HCT116 (cell line): Measurements from ENCODE around the gene TPM4. TPM values are rescaled to one million over a fixed set of nuclear protein-coding genes. Genes with fewer than 3 reads are reported as not detected.

Experiments used
- ATAC-seq: fragments of 200-7000 bp; cut with Tn5 transposase; 2 replicates; pipeline ENCODE4 v1.9.1; 2020; ENCODE audit warnings: mild to moderate bottlenecking, moderate library complexity
- BruUV-seq: library from RNA; stranded (reverse); fragments of 400-500 nt; replicated peaks from 2 replicates; lab custom pipeline; 2021; lab: Mats Ljungman, UMichigan
- CTCF ChIA-PET: fragments of 300-600 bp; sonication (Branson Sonifier 250); formaldehyde crosslinking; loops from one replicate; lab custom pipeline; 2021; ENCODE audit warnings: antibody characterized with exemption; lab: Charles Lee
- POLR2A ChIA-PET: fragments of 300-600, 350-600 bp; sonication (Branson Sonifier 250); formaldehyde crosslinking; loops from one replicate; lab custom pipeline; 2021; ENCODE audit warnings: antibody characterized with exemption; lab: Charles Lee
- RAD21 ChIA-PET, 2 experiments: fragments of 300-600 bp; sonication (Branson Sonifier 250); formaldehyde crosslinking; loops; one replicate each; lab custom pipeline; 2023; ENCODE audit warnings: low total read pairs in 2 of 2; ENCODE audit not compliant: uncharacterized antibody in 2 of 2, unreplicated experiment in 2 of 2, low non-redundant PET in 1 of 2; lab: Charles Lee
- DNase-seq: peaks from one replicate; pipeline ENCODE4 v3.0.0-alpha.2; 2010; ENCODE audit warnings: low read depth, low spot score
- H2AFZ ChIP-seq: fragments of 200-600 bp; shearing (Covaris generic), sonication (generic); 2 replicates; pipeline ENCODE4 v1.6.1; 2017; ENCODE audit warnings: low read depth, mixed run types, mixed read lengths, antibody characterized with exemption, low read length; ENCODE audit not compliant: poor library complexity, severe bottlenecking
- H3K27ac ChIP-seq: 2 replicates; pipeline ENCODE4 v1.5.1; 2012; ENCODE audit warnings: low read depth, low read length
- H3K27me3 ChIP-seq: fragments of 200-600 bp; sonication (generic); 2 replicates; pipeline ENCODE4 v1.6.1; 2016; ENCODE audit warnings: mixed run types, low read length, mixed read lengths; ENCODE audit not compliant: insufficient read depth
- H3K36me3 ChIP-seq, 2 experiments: fragments of 200-500 bp in 1 of 2; fragments of 200-600 bp in 1 of 2; sonication (Bioruptor generic) in 1 of 2; sonication (generic) in 1 of 2; 2 replicates each; pipeline versions ENCODE4 v1.5.1 to v1.6.1; 2014 to 2016; ENCODE audit warnings: low read length in 2 of 2, inconsistent platforms in 1 of 2, mixed read lengths in 1 of 2, mixed run types in 1 of 2; ENCODE audit not compliant: insufficient read depth in 2 of 2, control insufficient read depth in 1 of 2
- H3K4me1 ChIP-seq, 2 experiments: fragments of 200-600 bp in 1 of 2; sonication (generic) in 1 of 2; 2 replicates each; pipeline versions ENCODE4 v1.5.1 to v1.6.1; 2012 to 2017; ENCODE audit warnings: low read length in 2 of 2, inconsistent platforms in 1 of 2, mild to moderate bottlenecking in 1 of 2, mixed read lengths in 1 of 2, mixed run types in 1 of 2, moderate library complexity in 1 of 2; ENCODE audit not compliant: insufficient read depth in 2 of 2, control insufficient read depth in 1 of 2
- H3K4me2 ChIP-seq: fragments of 200-600 bp; sonication (generic); 2 replicates; pipeline ENCODE4 v1.6.1; 2017; ENCODE audit warnings: mixed run types, low read length, mixed read lengths
- H3K4me3 ChIP-seq, 2 experiments: fragments of 200-600 bp in 1 of 2; sonication (generic) in 1 of 2; replicated peaks in 1 of 2; 2 replicates each; pipeline ENCODE4 v1.5.1; 2011 to 2016; ENCODE audit warnings: low read length in 2 of 2, control low read depth in 1 of 2, low read depth in 1 of 2, mild to moderate bottlenecking in 1 of 2, mixed read lengths in 1 of 2, mixed run types in 1 of 2
- H3K79me2 ChIP-seq: fragments of 200-600 bp; sonication (generic); 2 replicates; pipeline ENCODE4 v1.6.1; 2017; ENCODE audit warnings: mild to moderate bottlenecking, mixed run types, low read length, moderate library complexity, mixed read lengths; ENCODE audit not compliant: insufficient read depth
- H3K9ac ChIP-seq: fragments of 200-600 bp; sonication (generic); 2 replicates; pipeline ENCODE4 v1.6.1; 2016; ENCODE audit warnings: low read length, mixed read lengths
- H3K9me2 ChIP-seq: fragments of 200-600 bp; sonication (generic), shearing (Covaris generic); 2 replicates; pipeline ENCODE4 v1.6.1; 2017; ENCODE audit warnings: mixed run types, mild to moderate bottlenecking, moderate library complexity; ENCODE audit not compliant: insufficient read depth
- H3K9me3 ChIP-seq, 2 experiments: fragments of 200-500 bp in 1 of 2; fragments of 200-600 bp in 1 of 2; sonication (Bioruptor generic) in 1 of 2; sonication (generic) in 1 of 2; 2 replicates each; pipeline ENCODE4 v1.6.1; 2014 to 2017; ENCODE audit warnings: low read length in 2 of 2, mixed read lengths in 2 of 2, inconsistent platforms in 1 of 2, low read depth in 1 of 2, mild to moderate bottlenecking in 1 of 2, mixed run types in 1 of 2, moderate library complexity in 1 of 2; ENCODE audit not compliant: control insufficient read depth in 1 of 2, insufficient read depth in 1 of 2
- H4K20me1 ChIP-seq: fragments of 200-600 bp; sonication (generic), shearing (Covaris generic); 2 replicates; pipeline ENCODE4 v1.6.1; 2017; ENCODE audit warnings: mixed run types, mild to moderate bottlenecking, moderate library complexity; ENCODE audit not compliant: insufficient read depth
- ATF3 ChIP-seq: IDR thresholded peaks from 2 replicates; pipeline ENCODE4 v1.6.1; 2012
- CTCF ChIP-seq, 3 experiments: fragments of 200-600 bp in 1 of 3; sonication (generic) in 1 of 3; IDR thresholded peaks in 2 of 3; conservative IDR thresholded peaks in 1 of 3; 2 replicates each; pipeline ENCODE4 v1.5.1; 2012 to 2017; ENCODE audit warnings: low read depth in 2 of 3, low read length in 2 of 3, antibody characterized with exemption in 1 of 3, borderline replicate concordance in 1 of 3, control low read depth in 1 of 3, mild to moderate bottlenecking in 1 of 3, mixed read lengths in 1 of 3, mixed run types in 1 of 3, moderate library complexity in 1 of 3; ENCODE audit not compliant: insufficient read depth in 1 of 3
- ELF1 ChIP-seq: IDR thresholded peaks from 2 replicates; pipeline ENCODE4 v1.6.1; 2012; ENCODE audit warnings: low read depth, borderline replicate concordance
- EZH2 ChIP-seq: fragments of 200-600 bp; sonication (generic); IDR thresholded peaks from 2 replicates; pipeline ENCODE4 v1.6.1; 2017; ENCODE audit warnings: antibody characterized with exemption, mixed run types
- EZH2phosphoT487 ChIP-seq: fragments of 200-600 bp; IDR thresholded peaks from 2 replicates; pipeline ENCODE4 v1.6.1; 2018; ENCODE audit warnings: antibody characterized with exemption, borderline replicate concordance
- FOSL1 ChIP-seq: IDR thresholded peaks from 2 replicates; pipeline ENCODE4 v1.6.1; 2012; ENCODE audit warnings: low read depth
- JUND ChIP-seq: IDR thresholded peaks from 2 replicates; pipeline ENCODE4 v1.6.1; 2012
- MAX ChIP-seq: IDR thresholded peaks from 2 replicates; pipeline ENCODE4 v1.6.1; 2012
- POLR2AphosphoS5 ChIP-seq: IDR thresholded peaks from 2 replicates; pipeline ENCODE4 v1.6.1; 2011; ENCODE audit warnings: mild to moderate bottlenecking, low read depth, low read length, moderate library complexity
- RAD21 ChIP-seq: IDR thresholded peaks from 2 replicates; pipeline ENCODE4 v1.6.1; 2012; ENCODE audit warnings: low read depth, mild to moderate bottlenecking
- REST ChIP-seq: IDR thresholded peaks from 2 replicates; pipeline ENCODE4 v1.6.1; 2012; ENCODE audit warnings: low read depth
- SIN3A ChIP-seq: IDR thresholded peaks from 2 replicates; pipeline ENCODE4 v1.6.1; 2012; ENCODE audit warnings: low read depth
- SP1 ChIP-seq: IDR thresholded peaks from 2 replicates; pipeline ENCODE4 v1.6.1; 2012; ENCODE audit warnings: low read depth
- SRF ChIP-seq: IDR thresholded peaks from 2 replicates; pipeline ENCODE4 v1.6.1; 2012; ENCODE audit warnings: low read depth
- TCF7L2 ChIP-seq: IDR thresholded peaks from 2 replicates; pipeline ENCODE4 v1.7.0; 2011; ENCODE audit warnings: borderline replicate concordance, inconsistent platforms; ENCODE audit not compliant: insufficient read depth, insufficient read length; ENCODE audit errors: extremely low read depth
- YY1 ChIP-seq: IDR thresholded peaks from 2 replicates; pipeline ENCODE4 v1.6.1; 2011; ENCODE audit warnings: low read length, low read depth, moderate library complexity, mild to moderate bottlenecking; ENCODE audit not compliant: insufficient replicate concordance; ENCODE audit errors: extremely low read depth
- ZNF274 ChIP-seq: fragments of 200-500 bp; sonication (Bioruptor generic); IDR thresholded peaks from 2 replicates; pipeline ENCODE4 v1.6.1; 2014; ENCODE audit warnings: mild to moderate bottlenecking, low read depth, low read length, inconsistent platforms
- intact Hi-C: fragments of 100-400 bp; cut with micrococcal nuclease; formaldehyde crosslinking; loops from 2 replicates; pipeline ENCODE4 v1.10.0; 2022
- total RNA-seq: library from RNA; stranded (reverse); gene quantifications from one replicate; pipeline ENCODE4 v1.2.1, GENCODE V29; 2021; ENCODE audit not compliant: unreplicated experiment

The TPM4 gene
- total RNA-seq, 1 experiment from 2014 or later, result 275 TPM

- BruUV-seq, result no TSS peak
- H3K27ac ChIP-seq, result peak within 1 kb of the TSS; percentile 88
- POLR2A ChIA-PET, result no interaction called here
- peak within 1 kb of the TSS; percentile 74 to 97 for H3K4me3 ChIP-seq
- intact Hi-C loops, result loop anchor here (1.0 to 2.0 kb wide), 3 partner anchors 49 to 71 kb away; no protein-coding TSS in a partner anchor
- peak within 1 kb of the TSS; percentile 99 for H3K9ac ChIP-seq
- peaks cover 0 to 9% of the 10 kb centered on the region in 2 experiments; a peak in 3 of 4 replicates for H3K36me3 ChIP-seq
- peak; percentile 97 for DNase-seq
- no peaks in the 10 kb centered on the region for H3K9me2 ChIP-seq
- peak; percentile 95 for ATAC-seq
- RAD21 ChIA-PET, result interaction anchor here in 1 of 2 experiments (1.3 kb wide), 1 partner anchor 70 kb away, joined by 5 read pairs; no protein-coding TSS in a partner anchor
- H3K4me2 ChIP-seq, result peak within 1 kb of the TSS; percentile 99
- CTCF ChIA-PET, result interaction anchor here (0.6 to 2.7 kb wide), 12 partner anchors 8 to 482 kb away, joined by 3 to 17 read pairs (median 3); partner anchors contain the start of genes FAM32A, HSH2D and TPM4
- H3K4me1 ChIP-seq, result peaks cover 14 to 37% of the 10 kb centered on the region in 2 experiments
- H3K9me3 ChIP-seq, result no peaks in the 10 kb centered on the region
- H4K20me1 ChIP-seq, result no peaks in the 10 kb centered on the region
- no peak within 1 kb of the TSS for H2AFZ ChIP-seq
- peaks cover 46% of the 10 kb centered on the region for H3K79me2 ChIP-seq
- no peaks in the 10 kb centered on the region for H3K27me3 ChIP-seq
- TF ChIP-seq FOSL1 (no peak), RAD21 (peak; percentile 78), ELF1 (peak; percentile 72; the same call in 1 of the 2 replicates), SIN3A (no peak), TCF7L2 (peak; percentile 88), ZNF274 (no peak), JUND (no peak), ATF3 (no peak), EZH2phosphoT487 (no peak), POLR2AphosphoS5 (peak; percentile 43), CTCF (IDR thresholded peaks at IDR 0.05 in 2 of 3, conservative IDR thresholded peaks at IDR 0.05 in 1 of 3; ENCODE audit: borderline replicate concordance in 1 of 3, insufficient read depth in 1 of 3, low read depth in 2 of 3, low read length in 2 of 3) (peak; percentile 77 to 85 (median 85)), REST (no peak), SP1 (peak; percentile 98), SRF (no peak), MAX (peak; percentile 92), YY1 (peak; percentile 84), EZH2 (no peak)
These were observed 35.0 kb downstream of the TPM4 start, which contains the start of gene RAB8A for GRCh38 chr19:16111160-16111908. RAB8A (plus strand) TSS chr19:16111889; CDS start chr19:16111902, 13 bp downstream.
